Mesendoderm (in vitro differentiated cells): ENCODE results near the gene CCNF.

Experiments
- DNase-seq: peaks from one replicate; pipeline ENCODE4 v3.0.0; 2013
- H2AK5ac ChIP-seq: 2 replicates; pipeline ENCODE4 v1.6.1; 2013; ENCODE audit warnings: low read length, inconsistent platforms
- H2BK120ac ChIP-seq: 2 replicates; pipeline ENCODE4 v1.6.1; 2013; ENCODE audit warnings: low read depth, mild to moderate bottlenecking, low read length, moderate library complexity, mixed read lengths
- H2BK15ac ChIP-seq: replicated peaks from 2 replicates; pipeline ENCODE4 v1.6.1; 2013; ENCODE audit warnings: low read depth, mild to moderate bottlenecking, moderate library complexity
- H2BK5ac ChIP-seq: 2 replicates; pipeline ENCODE4 v1.6.1; 2013; ENCODE audit warnings: low read length, inconsistent platforms
- H3K18ac ChIP-seq: 2 replicates; pipeline ENCODE4 v1.6.1; 2013; ENCODE audit warnings: mild to moderate bottlenecking, low read length, mixed read lengths
- H3K23ac ChIP-seq: one replicate; pipeline ENCODE4 v1.6.1; 2013; ENCODE audit warnings: low read length
- H3K27ac ChIP-seq: 2 replicates; pipeline ENCODE4 v1.5.1; 2013; ENCODE audit warnings: low read depth, mild to moderate bottlenecking, inconsistent platforms, low read length, moderate library complexity
- H3K27me3 ChIP-seq: 2 replicates; pipeline ENCODE4 v1.6.1; 2013; ENCODE audit warnings: low read length, control low read depth, mild to moderate bottlenecking, inconsistent platforms; ENCODE audit not compliant: insufficient read depth, poor library complexity
- H3K36me3 ChIP-seq: 2 replicates; pipeline ENCODE4 v1.6.1; 2013; ENCODE audit warnings: low read length, inconsistent platforms; ENCODE audit not compliant: control insufficient read depth, insufficient read depth
- H3K4ac ChIP-seq: one replicate; pipeline ENCODE4 v1.6.1; 2013; ENCODE audit warnings: low read depth, mild to moderate bottlenecking, low read length, moderate library complexity
- H3K4me1 ChIP-seq: 2 replicates; pipeline ENCODE4 v1.6.1; 2013; ENCODE audit warnings: low read depth, low read length, inconsistent platforms; ENCODE audit not compliant: control insufficient read depth
- H3K4me2 ChIP-seq: 2 replicates; pipeline ENCODE4 v1.6.1; 2013; ENCODE audit warnings: low read length
- H3K4me3 ChIP-seq: 2 replicates; pipeline ENCODE4 v1.5.1; 2013; ENCODE audit warnings: mild to moderate bottlenecking, low read length
- H3K56ac ChIP-seq: one replicate; pipeline ENCODE4 v1.6.1; 2013; ENCODE audit warnings: low read length
- H3K79me1 ChIP-seq: 2 replicates; pipeline ENCODE4 v1.6.1; 2013; ENCODE audit warnings: low read length, inconsistent platforms
- H3K79me2 ChIP-seq: 2 replicates; pipeline ENCODE4 v1.6.1; 2013; ENCODE audit warnings: mild to moderate bottlenecking, low read length; ENCODE audit not compliant: control insufficient read depth, insufficient read depth
- H3K9ac ChIP-seq: 2 replicates; pipeline ENCODE4 v1.6.1; 2013; ENCODE audit warnings: low read length, inconsistent platforms
- H4K5ac ChIP-seq: one replicate; pipeline ENCODE4 v1.6.1; 2013; ENCODE audit warnings: low read length
- H4K8ac ChIP-seq: one replicate; pipeline ENCODE4 v1.6.1; 2013; ENCODE audit warnings: low read depth, mild to moderate bottlenecking, control low read depth, low read length, moderate library complexity
- WGBS: extraction: QIAGEN DNeasy Blood & Tissue Kit; methylation state at CpG from one replicate; pipeline ENCODE4 v1.1.7; 2013; ENCODE audit warnings: low lambda C conversion rate, missing lambda C conversion rate; ENCODE audit not compliant: insufficient coverage; ENCODE audit errors: extremely low coverage; 5-methylcytosine and 5-hydroxymethylcytosine counted together

CCNF gene

DNA sequence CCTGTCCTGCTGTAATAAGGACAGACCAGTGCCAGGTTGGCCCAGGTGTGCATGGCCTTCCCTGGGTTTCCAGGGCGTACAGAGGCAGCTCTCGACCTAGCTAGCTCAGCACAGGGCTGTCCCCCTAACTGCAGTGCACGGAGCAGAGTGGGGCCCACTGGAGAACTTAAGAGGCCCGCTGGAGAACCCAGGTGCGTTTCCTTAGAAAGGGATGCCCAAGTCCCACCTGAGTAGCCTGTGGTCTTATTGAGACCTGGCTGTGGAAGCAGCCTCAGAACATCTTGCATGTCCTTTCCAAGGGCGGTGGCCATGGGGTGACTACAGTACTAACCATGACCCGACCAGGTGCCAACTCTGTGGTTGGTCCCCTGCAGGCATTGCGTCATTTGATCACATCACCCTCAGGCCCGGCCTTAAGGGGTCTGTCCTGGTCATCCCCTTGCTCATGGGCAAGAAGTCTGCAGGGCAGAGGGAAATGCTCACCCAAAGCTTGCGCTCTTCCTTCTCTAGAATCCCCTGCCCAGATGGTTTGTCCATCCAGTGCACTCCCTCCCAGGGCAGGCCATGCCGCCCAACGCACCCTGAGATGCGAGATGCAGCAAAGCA is 3.3 kb upstream of the CCNF start:
- peaks cover 12% of the 10 kb centered on the region for H3K79me2 ChIP-seq
- H2BK120ac ChIP-seq = no peak overlapping the region
- H2BK15ac ChIP-seq = no peak overlapping the region
- H2AK5ac ChIP-seq = no peak overlapping the region
- H3K4me1 ChIP-seq = peaks cover 5% of the 10 kb centered on the region
- H4K5ac ChIP-seq = no peak overlapping the region
- H3K79me1 ChIP-seq = peaks cover 6% of the 10 kb centered on the region
- H3K18ac ChIP-seq = no peak overlapping the region
- no peak overlapping the region for H4K8ac ChIP-seq
- H3K4me3 ChIP-seq = no peak overlapping the region
- H3K9ac ChIP-seq = no peak overlapping the region
- H3K4ac ChIP-seq = no peak overlapping the region
- no peak overlapping the region for H3K27ac ChIP-seq
- H3K4me2 ChIP-seq = no peak overlapping the region
- no peak overlapping the region for H3K23ac ChIP-seq
- no peak overlapping the region for H2BK5ac ChIP-seq
- no peak for DNase-seq
- WGBS = no CpG with 5 or more reads among the region's 13 CpGs
- H3K27me3 ChIP-seq = no peaks in the 10 kb centered on the region
- no peak overlapping the region for H3K56ac ChIP-seq
- no peaks in the 10 kb centered on the region for H3K36me3 ChIP-seq

DNA sequence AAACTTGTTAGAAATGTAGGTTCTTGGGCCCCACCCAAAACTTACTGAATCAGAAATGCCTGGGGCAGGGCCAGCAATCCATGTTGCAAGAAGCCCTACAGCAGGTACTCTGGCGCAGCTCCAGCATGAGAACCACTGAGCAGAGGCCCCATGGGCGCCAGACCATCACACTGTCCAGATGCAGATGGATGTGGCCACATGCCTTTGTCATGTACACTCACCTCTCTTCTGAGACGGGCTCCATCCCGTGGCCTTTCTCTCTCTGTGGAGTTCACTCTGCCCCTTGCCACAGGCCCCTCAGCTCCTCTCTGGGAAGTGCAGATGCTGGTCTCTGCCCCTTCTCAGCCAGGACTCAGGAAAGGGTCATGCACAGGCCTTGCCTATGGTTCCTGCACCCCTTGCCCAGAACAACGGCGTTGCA is 2.3 kb upstream of the CCNF start:
- no peaks in the 10 kb centered on the region for H3K27me3 ChIP-seq
- H3K56ac ChIP-seq = peak overlapping the region; percentile 49
- no peak overlapping the region for H4K8ac ChIP-seq
- no peak overlapping the region for H2AK5ac ChIP-seq
- no peak overlapping the region for H3K23ac ChIP-seq
- no peak overlapping the region for H2BK120ac ChIP-seq
- H3K79me1 ChIP-seq = peaks cover 8% of the 10 kb centered on the region
- DNase-seq = no peak
- no peak overlapping the region for H2BK5ac ChIP-seq
- H3K4me2 ChIP-seq = no peak overlapping the region
- no peak overlapping the region for H4K5ac ChIP-seq
- H3K79me2 ChIP-seq = peaks cover 16% of the 10 kb centered on the region
- peaks cover 5% of the 10 kb centered on the region for H3K4me1 ChIP-seq
- H3K18ac ChIP-seq = no peak overlapping the region
- no peak overlapping the region for H3K9ac ChIP-seq
- H3K36me3 ChIP-seq = no peaks in the 10 kb centered on the region
- H3K27ac ChIP-seq = no peak overlapping the region
- no peak overlapping the region for H3K4ac ChIP-seq
- no peak overlapping the region for H3K4me3 ChIP-seq
- H2BK15ac ChIP-seq = no peak overlapping the region
- no CpG with 5 or more reads among the region's 6 CpGs for WGBS

DNA sequence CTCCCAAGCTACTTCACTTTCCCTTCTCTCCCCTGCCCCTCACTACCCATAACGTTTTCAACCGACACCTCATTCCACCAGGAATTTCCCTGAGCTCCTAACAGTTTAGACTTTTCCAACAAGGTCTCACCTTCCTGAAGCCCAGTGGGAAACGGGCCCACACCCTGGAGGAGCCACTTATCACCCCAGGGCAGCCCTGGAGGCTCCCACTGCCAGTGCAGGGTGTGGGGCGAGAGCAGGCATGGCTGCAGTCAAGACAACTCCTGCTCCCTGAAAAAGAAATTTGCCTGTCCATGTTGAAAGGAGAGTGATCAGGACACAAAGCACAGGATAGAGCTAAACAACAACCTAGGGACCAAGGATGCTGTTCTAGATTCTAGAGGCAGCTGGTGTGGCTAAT is 1.7 kb upstream of the CCNF start:
- no peak overlapping the region for H3K4ac ChIP-seq
- no peak overlapping the region for H2BK120ac ChIP-seq
- no peak overlapping the region for H4K5ac ChIP-seq
- H3K27me3 ChIP-seq = no peaks in the 10 kb centered on the region
- no peak overlapping the region for H3K4me3 ChIP-seq
- no peak overlapping the region for H3K18ac ChIP-seq
- peaks cover 16% of the 10 kb centered on the region for H3K79me2 ChIP-seq
- peaks cover 3% of the 10 kb centered on the region for H3K36me3 ChIP-seq
- peak overlapping the region; percentile 99 for H3K56ac ChIP-seq
- no peak overlapping the region for H2BK5ac ChIP-seq
- DNase-seq = no peak
- no peak overlapping the region for H3K27ac ChIP-seq
- H3K9ac ChIP-seq = no peak overlapping the region
- no peak overlapping the region for H2AK5ac ChIP-seq
- H4K8ac ChIP-seq = no peak overlapping the region
- H3K79me1 ChIP-seq = peaks cover 10% of the 10 kb centered on the region
- no CpG with 5 or more reads among the region's 4 CpGs for WGBS
- no peak overlapping the region for H3K23ac ChIP-seq
- H3K4me2 ChIP-seq = no peak overlapping the region
- no peak overlapping the region for H2BK15ac ChIP-seq
- peaks cover 5% of the 10 kb centered on the region for H3K4me1 ChIP-seq

DNA sequence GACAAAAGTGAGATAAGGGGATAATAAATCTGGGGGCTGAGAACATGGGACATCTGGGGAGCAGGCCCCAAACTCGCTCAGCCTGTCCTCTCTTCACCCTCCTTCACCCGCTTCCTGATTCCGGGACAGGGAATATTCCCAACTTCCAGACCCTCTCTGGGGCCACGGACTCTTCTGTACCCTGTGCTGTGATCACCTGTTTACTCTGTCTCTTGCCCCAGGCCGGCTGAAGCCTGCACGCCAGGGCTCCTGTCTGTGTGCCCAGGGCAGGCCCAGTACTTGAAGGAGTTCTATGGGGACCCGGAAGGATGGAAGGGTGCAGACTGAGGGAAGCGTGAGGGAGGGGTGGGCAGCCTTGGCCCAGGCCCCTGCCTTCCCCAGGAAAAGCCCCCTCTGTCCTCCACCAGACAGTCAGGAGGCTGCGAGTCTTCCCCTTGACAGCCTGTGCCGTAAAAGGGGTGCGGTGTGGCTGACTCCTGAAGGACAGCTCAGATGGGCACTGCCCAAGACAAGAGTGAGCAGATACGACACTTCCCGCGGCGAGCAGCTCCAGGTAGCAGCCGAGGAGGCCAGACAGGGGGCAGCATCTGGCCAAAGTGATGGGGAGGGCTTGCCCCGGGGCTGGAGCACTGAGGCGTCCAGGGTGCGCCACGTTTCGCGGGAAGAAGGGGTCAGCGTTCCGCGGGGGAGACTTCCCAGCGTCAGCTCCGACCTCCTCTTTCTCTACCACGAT is 1.0 kb upstream of the CCNF start:
- Histone ChIP-seq H3K79me1 (peaks cover 14% of the 10 kb centered on the region), H3K9ac (peak overlapping the region; percentile 98), H3K18ac (peak overlapping the region; percentile 3), H2BK120ac (no peak overlapping the region), H2BK5ac (peak overlapping the region; percentile 80), H3K27me3 (no peaks in the 10 kb centered on the region), H3K4me3 (peak overlapping the region; percentile 57), H3K23ac (no peak overlapping the region), H4K5ac (no peak overlapping the region), H3K4me1 (peaks cover 5% of the 10 kb centered on the region), H3K36me3 (peaks cover 9% of the 10 kb centered on the region), H2AK5ac (no peak overlapping the region), H3K27ac (peak overlapping the region; percentile 13), H2BK15ac (no peak overlapping the region), H4K8ac (no peak overlapping the region), H3K79me2 (peaks cover 16% of the 10 kb centered on the region), H3K56ac (peak overlapping the region; percentile 99), H3K4me2 (peak overlapping the region; percentile 91), H3K4ac (no peak overlapping the region)
- peak; percentile 76 for DNase-seq
- no CpG with 5 or more reads among the region's 28 CpGs for WGBS

DNA sequence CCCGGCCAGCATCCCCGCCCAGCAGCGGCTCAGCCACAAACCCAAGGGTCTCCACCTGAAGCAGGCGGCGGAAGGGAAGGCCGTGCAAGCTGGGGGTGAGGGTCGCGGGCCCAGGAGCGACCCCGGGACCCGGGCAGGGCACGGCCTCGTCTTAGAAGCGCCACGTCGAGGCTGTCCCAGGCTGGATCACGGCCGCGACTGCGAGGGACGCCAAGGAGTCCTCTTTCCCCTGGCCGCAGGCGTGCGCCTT is 538 bp upstream of the CCNF start:
- Histone ChIP-seq H3K4ac (no peak overlapping the region), H2AK5ac (no peak overlapping the region), H3K27ac (peak overlapping the region; percentile 13), H3K4me1 (peaks cover 5% of the 10 kb centered on the region), H3K4me2 (peak overlapping the region; percentile 91), H3K27me3 (no peaks in the 10 kb centered on the region), H3K36me3 (peaks cover 9% of the 10 kb centered on the region), H2BK120ac (no peak overlapping the region), H4K8ac (no peak overlapping the region), H4K5ac (no peak overlapping the region), H2BK15ac (no peak overlapping the region), H3K9ac (peak overlapping the region; percentile 98), H3K79me2 (peaks cover 16% of the 10 kb centered on the region), H2BK5ac (peak overlapping the region; percentile 80), H3K4me3 (peak overlapping the region; percentile 57), H3K23ac (peak overlapping the region; percentile 66), H3K79me1 (peaks cover 14% of the 10 kb centered on the region), H3K18ac (peak overlapping the region; percentile 3), H3K56ac (peak overlapping the region; percentile 99)
- no peak for DNase-seq
- WGBS = no CpG with 5 or more reads among the region's 24 CpGs
